ENCODE measurements around the gene DBP.

The DBP gene

GRCh38 chr19:48587387-48587786 is 49.8 kb downstream of the DBP start:
- H3K4me3 ChIP-seq: no peak overlapping the region
- TF ChIP-seq CTCF (IDR thresholded peaks at IDR 0.05): no peak

GRCh38 chr19:48582168-48582567 is 55.0 kb downstream of the DBP start:
- TF ChIP-seq CTCF (IDR thresholded peaks at IDR 0.05): no peak
- no peak for DNase-seq (ENCODE audit: low spot score)
- Histone ChIP-seq H3K4me3 (no peak overlapping the region), H3K27ac (no peak overlapping the region)

More at GRCh38 chr19:48587387-48587786, 49.8 kb downstream of the DBP start:
- no peak for DNase-seq (ENCODE audit: low spot score)
- no peak overlapping the region for H3K27ac ChIP-seq
